ENCODE results near the gene PALM.

DNA sequence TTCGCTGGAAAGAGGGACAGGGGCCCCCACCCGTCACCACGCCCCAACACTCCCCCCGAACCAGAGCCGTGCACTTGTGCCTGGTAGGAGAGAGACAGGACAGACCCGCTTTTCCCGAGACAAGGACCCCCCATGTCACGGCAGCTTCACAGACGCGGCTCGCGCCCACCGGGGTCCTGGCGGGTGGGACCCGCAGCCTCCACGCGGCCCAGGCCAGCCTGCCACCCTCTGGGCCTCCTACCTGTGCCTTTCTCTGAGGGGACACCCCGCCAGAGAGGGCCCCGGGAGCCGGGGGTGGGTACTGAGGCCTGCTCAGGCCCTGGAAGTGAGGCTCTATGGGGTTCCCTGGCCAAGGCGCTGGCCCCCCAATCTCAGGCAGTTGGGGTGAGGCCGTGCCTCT is 38.2 kb downstream of the PALM start:
- TF ChIP-seq, protein P1, sequence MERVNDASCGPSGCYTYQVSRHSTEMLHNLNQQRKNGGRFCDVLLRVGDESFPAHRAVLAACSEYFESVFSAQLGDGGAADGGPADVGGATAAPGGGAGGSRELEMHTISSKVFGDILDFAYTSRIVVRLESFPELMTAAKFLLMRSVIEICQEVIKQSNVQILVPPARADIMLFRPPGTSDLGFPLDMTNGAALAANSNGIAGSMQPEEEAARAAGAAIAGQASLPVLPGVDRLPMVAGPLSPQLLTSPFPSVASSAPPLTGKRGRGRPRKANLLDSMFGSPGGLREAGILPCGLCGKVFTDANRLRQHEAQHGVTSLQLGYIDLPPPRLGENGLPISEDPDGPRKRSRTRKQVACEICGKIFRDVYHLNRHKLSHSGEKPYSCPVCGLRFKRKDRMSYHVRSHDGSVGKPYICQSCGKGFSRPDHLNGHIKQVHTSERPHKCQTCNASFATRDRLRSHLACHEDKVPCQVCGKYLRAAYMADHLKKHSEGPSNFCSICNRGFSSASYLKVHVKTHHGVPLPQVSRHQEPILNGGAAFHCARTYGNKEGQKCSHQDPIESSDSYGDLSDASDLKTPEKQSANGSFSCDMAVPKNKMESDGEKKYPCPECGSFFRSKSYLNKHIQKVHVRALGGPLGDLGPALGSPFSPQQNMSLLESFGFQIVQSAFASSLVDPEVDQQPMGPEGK (CRISPR knock-in tag; IDR thresholded peaks at IDR 0.05; ENCODE audit: borderline replicate concordance): no peak
- TF ChIP-seq ZFP3 (CRISPR knock-in tag; IDR thresholded peaks at IDR 0.05): no peak
- TF ChIP-seq RARB (CRISPR knock-in tag; IDR thresholded peaks at IDR 0.05): no peak

Data from SK-N-SH treated with all-trans-retinoic acid at 6 μM for 48 hours (cell line).